Measurements from ENCODE around the gene ECSIT. TPM values are rescaled to one million over a fixed set of nuclear protein-coding genes. Genes with fewer than 3 reads are reported as not detected.

Gene ECSIT
- polyA plus RNA-seq, 1 donor (not counting 4 experiments of a cell fraction or from before 2014, with no cell fraction given): 16.0 TPM

DNA sequence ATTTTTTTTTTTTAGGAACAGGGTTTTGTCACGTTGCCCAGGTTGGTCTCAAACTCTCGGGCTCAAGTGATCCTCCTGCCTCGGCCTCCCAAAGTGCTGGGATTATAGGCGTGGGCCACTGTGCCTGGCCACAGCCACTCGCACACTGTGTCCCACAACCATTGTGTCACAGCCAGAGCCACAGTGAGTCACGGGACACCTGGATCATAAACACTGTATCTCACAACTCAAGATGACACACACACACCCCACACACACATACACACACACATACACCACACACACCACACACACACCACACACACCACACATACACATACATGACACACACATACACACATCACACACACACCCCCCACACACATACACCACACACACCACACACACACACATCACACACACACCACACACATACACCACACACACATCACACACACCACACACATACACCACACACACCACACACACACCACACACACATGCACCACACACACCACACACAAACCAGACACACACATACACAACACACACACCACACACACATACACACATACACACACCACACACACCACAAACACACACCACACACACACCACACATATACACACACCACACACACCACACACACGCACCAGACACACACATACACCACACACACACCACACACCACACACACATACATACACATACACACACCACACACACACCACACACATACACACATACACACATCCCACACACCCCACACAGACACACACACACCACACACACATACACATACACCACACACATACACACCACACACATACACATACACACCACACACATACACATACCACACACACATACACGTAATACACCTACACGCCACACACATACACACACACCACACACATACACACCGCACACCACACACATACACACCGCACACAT lies 64.3 kb downstream of the ECSIT start:
- dilution Hi-C loops (cut with MboI; ENCODE audit: extremely low pct_ligation_motif_present, low sequenced_read_pairs): no loop called here
- H3K4me2 ChIP-seq (ENCODE audit: control insufficient read depth, extremely low read depth, insufficient read depth, low read depth, low read length): no peak overlapping the region
- H3K27ac ChIP-seq (ENCODE audit: control insufficient read depth, insufficient read depth, low read length): no peak overlapping the region
- no peaks in the 10 kb centered on the region for H4K20me1 ChIP-seq (ENCODE audit: control insufficient read depth, extremely low read depth, insufficient read depth, low read length)
- no peak overlapping the region for H2AFZ ChIP-seq (ENCODE audit: control insufficient read depth, low read length)
- H3K9ac ChIP-seq (ENCODE audit: control insufficient read depth, extremely low read depth, insufficient read depth, low read length): no peak overlapping the region
- FAIRE-seq (peak; percentile 49), DNase-seq (ENCODE audit: low read depth, low spot score) (no peak)
- no peak overlapping the region for H3K4me3 ChIP-seq (ENCODE audit: control insufficient read depth in 2 of 3, extremely low read depth in 1 of 3, insufficient read depth in 2 of 3, low read depth in 1 of 3, low read length in 3 of 3)
- no peak for TF ChIP-seq EZH2 (IDR thresholded peaks at IDR 0.05; ENCODE audit: low read length)
- TF ChIP-seq, protein P1, sequence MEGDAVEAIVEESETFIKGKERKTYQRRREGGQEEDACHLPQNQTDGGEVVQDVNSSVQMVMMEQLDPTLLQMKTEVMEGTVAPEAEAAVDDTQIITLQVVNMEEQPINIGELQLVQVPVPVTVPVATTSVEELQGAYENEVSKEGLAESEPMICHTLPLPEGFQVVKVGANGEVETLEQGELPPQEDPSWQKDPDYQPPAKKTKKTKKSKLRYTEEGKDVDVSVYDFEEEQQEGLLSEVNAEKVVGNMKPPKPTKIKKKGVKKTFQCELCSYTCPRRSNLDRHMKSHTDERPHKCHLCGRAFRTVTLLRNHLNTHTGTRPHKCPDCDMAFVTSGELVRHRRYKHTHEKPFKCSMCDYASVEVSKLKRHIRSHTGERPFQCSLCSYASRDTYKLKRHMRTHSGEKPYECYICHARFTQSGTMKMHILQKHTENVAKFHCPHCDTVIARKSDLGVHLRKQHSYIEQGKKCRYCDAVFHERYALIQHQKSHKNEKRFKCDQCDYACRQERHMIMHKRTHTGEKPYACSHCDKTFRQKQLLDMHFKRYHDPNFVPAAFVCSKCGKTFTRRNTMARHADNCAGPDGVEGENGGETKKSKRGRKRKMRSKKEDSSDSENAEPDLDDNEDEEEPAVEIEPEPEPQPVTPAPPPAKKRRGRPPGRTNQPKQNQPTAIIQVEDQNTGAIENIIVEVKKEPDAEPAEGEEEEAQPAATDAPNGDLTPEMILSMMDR (optimal IDR thresholded peaks at IDR 0.05 in 1 of 3, IDR thresholded peaks at IDR 0.05 in 1 of 3, conservative IDR thresholded peaks at IDR 0.05 in 1 of 3; ENCODE audit: extremely low read depth in 1 of 3, insufficient read depth in 2 of 3, low read length in 3 of 3): no peak
- H3K79me2 ChIP-seq (ENCODE audit: control insufficient read depth, insufficient read depth, low read length): no peaks in the 10 kb centered on the region
- H3K9me1 ChIP-seq (ENCODE audit: control insufficient read depth, extremely low read depth, insufficient read depth, low read length): no peaks in the 10 kb centered on the region
- H3K4me1 ChIP-seq (ENCODE audit: control insufficient read depth, extremely low read depth, insufficient read depth, low read length): no peaks in the 10 kb centered on the region
- H3K36me3 ChIP-seq (ENCODE audit: control insufficient read depth in 2 of 2, extremely low read depth in 1 of 2, insufficient read depth in 2 of 2, low read length in 2 of 2): no peaks in the 10 kb centered on the region
- no peaks in the 10 kb centered on the region for H3K9me3 ChIP-seq (ENCODE audit: control insufficient read depth, low read depth, low read length)
- H3K27me3 ChIP-seq (ENCODE audit: control insufficient read depth, extremely low read depth, insufficient read depth, low read length): no peaks in the 10 kb centered on the region

DNA sequence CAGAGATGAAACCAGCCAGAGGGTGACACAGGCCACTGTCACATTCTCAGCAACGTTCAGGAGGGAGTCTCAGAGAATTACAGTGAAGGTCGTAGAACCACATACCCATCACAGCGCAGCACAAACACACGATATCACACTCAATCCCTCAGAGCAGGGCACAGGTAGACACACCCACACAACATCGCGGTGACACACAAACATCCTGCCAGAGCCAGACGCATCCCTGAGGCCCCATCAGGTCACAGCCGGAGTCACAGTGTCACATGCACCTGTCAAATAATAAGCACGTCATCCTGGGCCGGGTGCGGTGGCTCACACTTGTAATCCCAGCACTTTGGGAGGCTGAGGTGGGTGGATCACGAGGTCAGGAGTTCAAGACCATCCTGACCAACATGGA lies 65.5 kb downstream of the ECSIT start:
- Histone ChIP-seq H3K9me1 (ENCODE audit: control insufficient read depth, extremely low read depth, insufficient read depth, low read length) (no peaks in the 10 kb centered on the region), H3K4me2 (ENCODE audit: control insufficient read depth, extremely low read depth, insufficient read depth, low read depth, low read length) (no peak overlapping the region), H3K4me1 (ENCODE audit: control insufficient read depth, extremely low read depth, insufficient read depth, low read length) (no peaks in the 10 kb centered on the region), H3K9ac (ENCODE audit: control insufficient read depth, extremely low read depth, insufficient read depth, low read length) (no peak overlapping the region), H4K20me1 (ENCODE audit: control insufficient read depth, extremely low read depth, insufficient read depth, low read length) (no peaks in the 10 kb centered on the region), H3K9me3 (ENCODE audit: control insufficient read depth, low read depth, low read length) (no peaks in the 10 kb centered on the region), H3K79me2 (ENCODE audit: control insufficient read depth, insufficient read depth, low read length) (no peaks in the 10 kb centered on the region), H2AFZ (ENCODE audit: control insufficient read depth, low read length) (no peak overlapping the region), H3K27ac (ENCODE audit: control insufficient read depth, insufficient read depth, low read length) (no peak overlapping the region), H3K36me3 (ENCODE audit: control insufficient read depth in 2 of 2, extremely low read depth in 1 of 2, insufficient read depth in 2 of 2, low read length in 2 of 2) (no peaks in the 10 kb centered on the region), H3K27me3 (ENCODE audit: control insufficient read depth, extremely low read depth, insufficient read depth, low read length) (no peaks in the 10 kb centered on the region), H3K4me3 (ENCODE audit: control insufficient read depth in 2 of 3, extremely low read depth in 1 of 3, insufficient read depth in 2 of 3, low read depth in 1 of 3, low read length in 3 of 3) (no peak overlapping the region)
- FAIRE-seq (no peak), DNase-seq (ENCODE audit: low read depth, low spot score) (no peak)
- dilution Hi-C loops (cut with MboI; ENCODE audit: extremely low pct_ligation_motif_present, low sequenced_read_pairs): no loop called here
- no peak for TF ChIP-seq EZH2 (IDR thresholded peaks at IDR 0.05; ENCODE audit: low read length)
- TF ChIP-seq, protein P1 (optimal IDR thresholded peaks at IDR 0.05 in 1 of 3, IDR thresholded peaks at IDR 0.05 in 1 of 3, conservative IDR thresholded peaks at IDR 0.05 in 1 of 3; ENCODE audit: extremely low read depth in 1 of 3, insufficient read depth in 2 of 3, low read length in 3 of 3): no peak

Measured in keratinocyte (primary cell).